T-helper 1 cell (primary cell): ENCODE measurements around the gene CXorf58.

ENCODE experiments used
- DNase-seq, 5 donors: peaks; one replicate each; pipeline ENCODE4 v3.0.0-alpha.2; 2012 to 2020

The CXorf58 gene

DNA sequence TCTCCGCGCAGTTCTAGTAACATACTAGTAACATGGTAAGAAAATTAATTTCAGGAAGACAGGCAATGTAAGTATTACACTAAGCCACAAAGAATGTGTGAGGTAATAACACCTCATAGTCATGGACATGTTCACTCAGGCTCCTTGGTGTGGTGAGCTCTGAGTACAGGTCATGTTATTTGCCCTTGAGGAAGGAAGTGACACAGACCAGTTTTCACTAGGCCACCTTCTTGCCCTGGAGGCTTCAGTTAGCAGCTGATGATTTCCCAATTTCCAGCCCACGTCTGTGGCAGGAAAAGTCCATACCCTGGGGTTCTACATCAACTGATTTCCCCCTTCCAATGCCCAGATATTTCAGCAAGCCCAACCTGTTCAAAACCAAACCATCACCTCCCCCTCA, 6.7 kb upstream of the CXorf58 start:
- peak in 1 of 5 donors; percentile 23 for DNase-seq

DNA sequence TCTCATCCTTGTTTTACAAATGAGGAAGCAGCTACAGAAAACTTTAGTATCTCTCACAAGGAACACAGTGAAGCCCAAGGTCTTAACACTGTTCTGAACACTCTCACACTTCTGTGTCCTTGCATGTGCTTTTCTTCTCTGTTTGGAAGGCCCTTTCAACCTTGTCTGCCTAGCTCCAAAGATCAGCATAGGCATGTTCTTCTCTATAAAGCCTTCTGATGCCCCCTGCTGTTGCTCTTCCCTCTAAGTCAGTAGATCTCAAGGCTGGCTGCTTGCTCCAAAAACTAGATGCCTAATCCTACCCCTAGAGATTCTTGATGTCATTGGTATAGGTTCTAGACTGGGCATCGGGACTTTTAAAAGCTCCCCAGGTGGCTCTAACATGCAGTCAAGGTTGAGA, 6.0 kb upstream of the CXorf58 start:
- peak in 2 of 5 donors; percentile 4 to 62 for DNase-seq

DNA sequence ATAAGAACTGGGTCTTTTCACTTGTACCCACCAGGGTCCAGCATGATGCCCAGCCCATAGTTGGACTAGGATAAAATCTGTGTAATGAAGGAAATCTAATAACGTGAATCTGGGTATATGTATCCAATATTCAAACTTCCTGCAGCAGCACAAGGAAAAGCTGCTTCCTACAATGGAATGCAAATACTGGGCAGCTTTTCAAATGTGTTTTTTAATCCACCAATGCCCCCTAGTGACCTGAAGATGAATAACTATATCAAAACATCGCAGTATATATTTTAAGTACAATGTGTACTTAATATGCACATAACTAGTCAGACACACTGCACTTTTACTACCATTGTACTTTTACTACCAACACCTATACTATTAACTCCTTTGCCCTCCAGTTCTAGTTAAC, 5.4 kb upstream of the CXorf58 start:
- peak in 1 of 5 donors; percentile 33 for DNase-seq

DNA sequence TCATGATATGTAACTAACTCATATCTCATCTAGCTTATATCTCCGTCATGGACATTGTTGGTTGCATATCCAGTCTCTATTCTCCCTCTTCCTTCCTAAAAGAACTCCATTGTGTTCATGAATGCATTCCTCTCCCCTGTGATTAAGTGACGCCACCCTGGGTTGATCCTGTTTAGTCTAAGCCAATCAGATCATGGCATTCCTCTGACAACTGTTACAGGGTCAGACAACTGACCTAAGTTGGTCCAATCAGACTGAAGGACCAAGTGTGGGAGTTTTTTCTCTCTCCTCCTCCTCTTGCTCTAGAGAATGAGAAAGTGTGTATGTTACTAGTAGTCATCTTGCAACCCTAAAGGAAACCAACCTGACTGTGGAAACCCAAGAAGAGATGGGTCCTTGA, 3.7 kb upstream of the CXorf58 start:
- no peak for DNase-seq

DNA sequence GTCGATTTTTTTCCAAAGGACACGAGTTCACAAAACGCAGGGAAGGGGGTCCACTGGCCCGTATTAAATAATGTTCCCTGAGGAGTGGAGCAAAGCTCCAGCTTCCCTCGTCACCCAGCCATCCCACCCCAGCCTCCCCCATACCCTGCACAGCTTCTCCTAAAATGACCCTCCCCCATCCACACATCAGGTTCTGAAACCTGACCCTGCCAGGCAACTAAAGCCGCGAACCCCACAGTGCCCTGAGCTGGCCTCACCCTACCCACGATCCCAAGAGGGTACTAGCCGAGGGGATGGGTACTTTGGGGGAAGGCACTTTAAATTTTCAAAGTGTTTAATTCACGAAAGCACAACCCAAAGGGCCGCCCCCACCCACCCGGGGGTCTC, 702 bp upstream of the CXorf58 start:
- DNase-seq = peak in 1 of 5 donors; percentile 0

DNA sequence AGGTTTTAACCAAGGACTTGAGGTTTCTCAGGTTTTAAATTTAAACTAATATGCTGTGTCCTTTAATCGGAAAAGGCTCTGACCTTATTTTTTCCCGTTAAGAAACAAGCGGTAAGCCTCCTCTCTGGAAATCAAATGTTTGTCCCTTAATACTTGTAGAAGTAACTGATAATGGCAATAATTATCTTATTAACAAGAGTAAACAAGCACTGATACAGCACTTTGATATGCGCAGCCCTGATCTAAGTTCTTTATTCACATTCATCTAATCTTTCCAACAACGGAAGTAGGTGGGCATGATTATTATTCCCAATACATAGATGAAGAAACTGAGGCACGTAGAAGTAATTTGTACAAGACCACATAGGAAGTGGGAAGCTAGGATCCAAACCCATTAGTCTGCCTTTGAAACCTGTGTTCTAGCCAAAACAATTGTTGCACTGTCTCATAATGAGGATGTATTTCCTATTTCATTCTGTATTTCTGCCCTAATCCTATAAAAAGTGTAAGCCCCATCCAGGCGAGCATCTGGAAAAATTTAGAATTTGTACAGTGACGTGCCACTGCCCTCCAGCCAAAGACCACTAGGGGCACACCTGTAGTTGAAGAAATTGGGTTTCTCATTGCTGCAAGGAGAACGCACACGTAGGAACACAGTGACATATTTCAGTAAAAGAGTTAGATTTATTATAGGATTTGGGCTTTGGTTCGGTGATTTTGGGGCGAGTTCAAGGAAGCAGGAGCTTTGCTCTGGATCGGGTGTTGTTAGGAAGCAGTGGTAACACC, 606 bp downstream of the CXorf58 start:
- DNase-seq = no peak

DNA sequence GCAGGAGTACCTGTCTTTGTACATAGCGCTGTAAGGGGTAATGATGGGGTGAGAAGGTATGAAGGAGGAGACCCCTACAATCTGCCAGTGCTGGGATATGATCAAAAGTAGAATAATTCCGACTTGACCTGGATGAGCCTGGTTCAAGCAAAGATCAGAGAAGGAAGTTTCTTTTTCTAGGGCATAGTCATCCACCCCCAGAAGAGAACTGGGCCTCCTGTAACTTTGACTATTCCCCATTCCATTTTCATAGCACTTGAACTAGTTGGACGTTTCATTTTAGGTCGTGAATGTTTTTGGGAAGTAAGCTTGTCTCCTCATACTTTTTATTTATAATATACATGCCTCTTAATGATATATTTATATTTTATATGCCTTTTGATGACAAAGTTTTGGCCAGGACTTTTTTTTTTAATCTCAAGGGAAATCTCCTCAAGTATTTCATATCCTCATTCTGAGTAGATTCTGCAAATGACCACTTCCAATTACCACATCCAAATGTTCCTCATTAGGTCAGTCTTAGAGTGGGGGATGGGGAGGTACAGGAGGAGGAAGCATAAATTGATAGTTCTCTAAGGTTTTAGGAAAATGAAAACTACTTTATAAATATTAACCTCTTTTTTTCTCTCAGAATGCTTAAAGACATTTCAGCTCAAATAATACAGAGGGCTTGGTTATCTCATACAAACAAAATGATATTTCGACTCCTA, 3.5 kb downstream of the CXorf58 start:
- DNase-seq = no peak

DNA sequence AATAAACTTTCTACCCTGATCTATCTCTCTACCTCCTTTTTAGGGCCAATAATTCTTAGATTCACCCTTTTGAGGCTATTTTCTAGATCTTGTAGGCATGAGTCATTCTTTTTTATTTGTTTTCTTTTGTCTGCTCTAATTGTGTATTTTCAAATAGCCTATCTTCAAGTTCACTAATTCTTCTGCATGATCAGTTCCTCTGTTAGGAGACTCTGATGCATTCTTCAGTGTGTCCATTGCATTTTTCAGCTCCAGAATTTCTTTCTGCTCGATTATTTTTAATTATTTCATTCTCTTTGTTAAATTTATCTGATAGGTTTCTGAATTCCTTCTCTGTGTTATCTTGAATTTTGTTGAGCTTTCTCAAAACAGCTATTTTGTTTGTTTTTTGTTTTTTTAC, 11.3 kb downstream of the CXorf58 start:
- DNase-seq = no peak

DNA sequence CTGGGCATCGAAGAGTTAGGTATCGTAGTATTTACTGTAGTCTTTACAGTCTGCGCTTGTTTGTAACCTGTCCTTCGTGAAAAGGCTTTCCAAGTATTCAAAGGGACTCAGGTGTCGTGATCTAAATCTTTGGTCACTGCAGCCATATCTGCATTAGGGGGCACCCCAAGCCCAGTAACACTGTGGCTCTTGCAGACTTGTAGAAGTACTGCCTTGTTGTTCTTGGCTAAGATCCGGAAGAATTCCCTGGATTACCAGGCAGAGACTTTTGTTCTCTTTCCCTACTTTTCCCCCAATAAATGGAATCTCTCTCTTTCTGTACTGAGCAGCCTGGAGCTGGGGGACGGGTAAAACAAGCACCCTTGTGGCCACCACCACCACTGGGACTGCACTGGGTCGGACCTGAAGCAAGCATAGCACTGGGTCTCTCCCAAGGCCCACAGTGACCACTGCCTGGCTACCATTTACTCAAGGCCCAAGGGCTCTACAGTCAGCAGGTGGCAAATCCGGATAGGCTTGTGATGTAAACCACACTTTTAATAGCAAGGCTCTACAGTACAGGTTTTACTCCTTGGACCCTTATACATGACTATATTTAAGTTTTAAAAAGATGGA, 12.0 kb downstream of the CXorf58 start:
- DNase-seq = no peak

DNA sequence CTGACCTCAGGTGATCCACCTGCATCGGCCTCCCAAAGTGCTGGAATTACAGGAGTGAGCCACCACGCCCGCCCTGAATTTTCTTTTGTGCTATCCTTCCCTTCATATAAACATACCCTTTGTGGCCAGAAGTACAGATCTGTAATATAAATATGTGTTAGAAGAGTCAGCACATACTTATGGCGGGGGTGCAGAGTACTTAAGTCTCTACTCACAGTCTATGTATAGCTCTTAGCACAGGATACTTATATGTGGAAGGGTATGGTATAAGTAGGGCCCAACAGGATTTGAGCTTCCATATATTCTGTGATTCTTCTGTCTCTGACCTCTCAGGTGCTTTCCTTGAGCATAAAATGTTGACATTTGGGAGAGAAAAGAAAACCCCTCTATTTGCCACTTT, 18.2 kb downstream of the CXorf58 start:
- DNase-seq = no peak

DNA sequence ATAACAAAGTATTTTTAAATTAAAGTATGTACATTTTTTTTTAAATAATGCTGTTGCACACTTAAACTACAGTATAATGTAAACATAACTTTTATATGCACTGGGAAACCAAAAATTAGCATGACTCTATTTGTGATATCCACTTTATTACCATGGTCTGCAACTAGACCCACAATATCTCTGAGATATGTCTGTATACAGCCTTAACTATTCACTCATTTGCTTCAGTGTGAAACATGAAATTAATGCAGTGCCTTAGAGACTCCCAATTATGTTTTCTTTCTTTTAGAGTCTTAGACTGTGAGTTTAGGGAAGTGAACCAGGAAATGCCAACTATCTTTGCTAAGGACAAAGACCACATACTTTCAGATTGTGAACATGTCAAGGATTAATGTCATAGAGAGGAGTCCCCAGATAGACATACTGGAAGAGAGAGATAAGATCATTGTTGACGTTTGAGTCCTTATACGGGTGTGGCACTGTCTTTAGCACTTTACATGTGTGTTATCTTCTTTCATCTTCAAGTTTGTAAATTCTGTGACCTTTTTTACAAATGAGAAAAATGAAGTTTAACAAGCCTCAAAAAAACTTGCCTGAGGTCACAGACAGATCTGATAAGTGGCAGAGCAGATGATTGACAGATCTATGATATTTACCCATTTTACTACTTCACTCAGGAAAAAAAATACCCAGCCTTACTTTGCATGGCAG, 23.2 kb downstream of the CXorf58 start:
- peak in 1 of 5 donors; percentile 48 for DNase-seq

DNA sequence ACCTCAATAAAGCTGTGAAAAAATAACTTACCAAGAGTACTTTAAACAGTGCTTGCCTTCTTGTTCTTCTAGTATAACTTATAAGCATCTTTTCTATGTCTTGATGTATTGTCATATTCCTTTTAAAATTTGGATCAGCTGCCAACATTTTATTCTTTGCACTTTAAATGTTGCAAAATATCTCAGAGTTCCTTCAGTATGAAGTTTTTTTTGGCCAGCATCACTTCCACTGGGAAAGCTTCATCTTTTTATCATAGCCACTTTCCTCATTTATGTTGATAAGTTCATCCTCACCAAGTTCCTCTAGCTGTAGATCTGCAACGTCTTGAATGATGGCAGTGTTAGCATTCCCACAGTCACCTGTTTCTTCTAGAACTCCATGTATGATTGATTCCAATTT, 24.2 kb downstream of the CXorf58 start:
- no peak for DNase-seq

DNA sequence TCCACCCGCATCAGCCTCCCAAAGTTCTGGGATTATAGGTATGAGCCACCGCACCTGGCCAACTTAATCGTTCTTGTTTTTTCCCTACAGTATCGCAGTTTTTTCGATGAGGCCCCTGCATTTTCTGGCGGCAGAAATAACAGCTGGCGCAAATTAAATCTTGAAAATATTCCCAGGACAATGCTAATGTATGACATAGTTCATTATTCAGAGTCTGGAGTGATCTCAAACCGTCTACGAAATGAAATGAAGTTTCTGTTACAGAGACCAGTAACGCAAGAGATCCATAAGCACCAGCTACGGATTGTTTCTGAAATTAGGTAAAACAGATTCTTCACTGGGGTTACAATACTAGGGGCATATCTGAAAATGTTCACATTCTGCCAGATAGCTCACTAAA, 27.3 kb downstream of the CXorf58 start:
- no peak for DNase-seq

DNA sequence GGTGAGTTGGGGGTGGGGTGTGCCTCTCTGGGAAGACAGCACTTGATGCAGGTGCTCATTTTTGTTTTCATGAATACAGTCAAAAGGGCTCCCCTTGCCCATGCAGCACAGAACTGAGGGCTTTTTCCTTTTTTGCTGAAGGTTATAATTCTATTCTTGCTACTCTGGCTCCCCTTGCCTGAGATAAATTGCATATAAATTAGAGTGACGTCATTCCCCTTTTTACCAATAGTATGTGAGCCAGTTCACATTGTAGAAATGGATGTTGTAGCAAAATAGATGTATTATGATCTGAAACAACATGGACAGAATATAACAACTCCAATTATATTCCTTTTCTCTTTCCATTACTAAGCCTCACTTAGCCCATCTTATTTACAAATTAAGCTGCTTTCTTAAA, 28.4 kb downstream of the CXorf58 start:
- no peak for DNase-seq

DNA sequence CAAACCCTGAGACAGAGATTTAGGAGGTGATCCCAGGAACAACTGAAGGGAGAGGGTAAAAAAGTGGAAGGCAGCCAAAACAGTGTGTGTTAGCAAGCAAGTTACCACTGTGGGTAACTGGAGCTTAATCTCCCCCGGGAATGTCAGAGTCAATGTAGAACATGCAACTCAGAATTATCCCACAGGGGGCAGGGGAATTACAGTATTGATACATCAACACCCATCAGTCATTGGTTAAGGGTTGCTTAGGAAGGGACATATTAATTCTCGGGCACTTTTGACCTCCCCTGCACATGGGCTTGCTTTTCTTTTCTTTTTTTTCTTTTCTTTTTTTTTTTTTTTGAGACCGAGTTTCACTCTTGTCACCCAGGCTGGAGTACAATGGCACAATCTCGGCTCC, 29.3 kb downstream of the CXorf58 start:
- DNase-seq = no peak

DNA sequence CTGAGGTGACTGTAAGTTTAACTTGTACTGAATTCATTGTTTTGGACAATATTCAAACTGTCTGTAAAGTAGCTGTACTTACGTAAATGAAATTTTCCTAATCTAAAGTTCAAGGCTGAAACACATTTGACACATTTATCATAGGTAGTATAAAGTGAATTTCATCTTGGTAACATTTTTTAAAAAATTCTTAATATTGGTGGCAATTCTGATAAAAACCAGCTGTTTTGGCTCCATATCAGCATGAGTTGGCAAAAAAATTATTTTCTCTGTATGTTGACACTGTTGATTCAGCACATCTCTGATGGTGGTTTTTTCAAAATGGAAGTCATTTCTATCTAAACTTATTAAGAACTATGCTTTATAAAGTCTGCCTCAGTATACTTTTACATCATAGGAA, 30.9 kb downstream of the CXorf58 start:
- DNase-seq = no peak

DNA sequence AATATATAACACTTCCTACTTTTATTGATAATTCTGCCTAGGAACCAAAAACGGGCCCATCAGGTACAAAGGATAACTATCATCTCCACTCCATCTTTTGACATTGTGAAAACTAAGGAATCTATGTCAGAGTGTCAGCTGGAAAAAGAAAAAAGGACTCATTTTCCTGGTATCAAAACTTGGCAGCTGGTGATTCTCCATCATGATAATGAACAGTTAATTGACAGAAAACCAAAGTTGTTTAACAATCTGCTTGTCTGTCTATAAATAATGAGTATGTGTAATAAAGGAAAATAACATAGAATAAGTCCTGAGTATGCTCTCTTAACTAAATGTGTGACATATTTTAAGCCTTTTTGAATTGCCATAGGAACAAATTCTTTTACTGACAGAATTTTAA, 31.4 kb downstream of the CXorf58 start:
- DNase-seq = no peak

DNA sequence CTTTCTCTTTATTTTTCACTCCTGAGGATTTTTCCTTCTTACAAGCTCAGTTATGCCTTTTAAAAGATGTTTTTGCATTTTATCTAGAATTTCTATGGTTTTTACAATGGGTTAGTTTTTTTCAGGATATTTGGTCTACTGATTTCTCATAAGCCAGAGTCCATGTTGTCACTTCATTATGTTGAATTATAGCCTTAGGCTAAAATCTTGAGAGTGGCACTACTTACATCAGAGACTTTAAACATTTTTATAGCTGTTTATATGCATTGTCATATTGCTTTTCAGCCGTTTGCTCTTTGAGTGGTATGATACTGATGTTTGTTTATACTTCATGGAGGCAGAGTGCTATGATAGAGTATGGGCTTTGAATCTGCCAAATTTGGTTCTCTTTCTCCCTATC, 36.4 kb downstream of the CXorf58 start:
- no peak for DNase-seq

DNA sequence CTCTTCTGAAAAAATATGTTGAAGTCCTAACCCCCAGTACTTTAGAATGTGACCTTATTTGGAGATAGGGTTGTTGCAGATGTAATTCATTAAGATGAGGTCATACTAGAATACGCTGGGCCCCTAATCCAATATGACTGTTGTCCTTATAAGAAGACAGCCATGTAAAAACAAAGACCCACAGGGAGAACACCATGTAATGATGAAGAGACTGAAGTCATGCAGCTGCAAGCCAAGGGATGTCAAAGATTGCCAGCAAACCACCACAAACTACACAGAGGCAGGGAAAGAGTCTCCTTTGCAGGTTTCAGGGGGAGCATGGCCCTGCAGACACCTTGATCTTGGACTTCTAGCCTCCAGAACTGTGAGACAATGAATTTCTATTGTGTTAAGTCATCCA, 37.4 kb downstream of the CXorf58 start:
- DNase-seq = no peak

DNA sequence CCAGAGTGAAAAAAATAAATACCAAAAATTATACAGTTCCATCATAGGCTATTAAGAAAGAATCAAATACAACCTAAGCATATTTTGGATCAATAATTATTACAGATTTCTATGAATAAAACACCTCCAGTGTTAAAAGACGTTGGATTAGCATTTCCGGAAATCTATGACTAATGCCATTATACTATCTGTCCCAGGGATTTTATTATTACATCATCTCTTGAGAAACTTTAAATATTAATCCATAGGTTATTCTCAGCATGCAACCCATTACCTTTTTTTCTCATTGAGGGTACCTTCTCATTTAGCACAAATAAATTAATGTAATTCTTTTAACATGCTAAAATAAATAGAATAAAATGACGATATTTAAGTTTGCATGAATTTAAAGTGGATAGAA, 44.6 kb downstream of the CXorf58 start:
- DNase-seq = no peak

DNA sequence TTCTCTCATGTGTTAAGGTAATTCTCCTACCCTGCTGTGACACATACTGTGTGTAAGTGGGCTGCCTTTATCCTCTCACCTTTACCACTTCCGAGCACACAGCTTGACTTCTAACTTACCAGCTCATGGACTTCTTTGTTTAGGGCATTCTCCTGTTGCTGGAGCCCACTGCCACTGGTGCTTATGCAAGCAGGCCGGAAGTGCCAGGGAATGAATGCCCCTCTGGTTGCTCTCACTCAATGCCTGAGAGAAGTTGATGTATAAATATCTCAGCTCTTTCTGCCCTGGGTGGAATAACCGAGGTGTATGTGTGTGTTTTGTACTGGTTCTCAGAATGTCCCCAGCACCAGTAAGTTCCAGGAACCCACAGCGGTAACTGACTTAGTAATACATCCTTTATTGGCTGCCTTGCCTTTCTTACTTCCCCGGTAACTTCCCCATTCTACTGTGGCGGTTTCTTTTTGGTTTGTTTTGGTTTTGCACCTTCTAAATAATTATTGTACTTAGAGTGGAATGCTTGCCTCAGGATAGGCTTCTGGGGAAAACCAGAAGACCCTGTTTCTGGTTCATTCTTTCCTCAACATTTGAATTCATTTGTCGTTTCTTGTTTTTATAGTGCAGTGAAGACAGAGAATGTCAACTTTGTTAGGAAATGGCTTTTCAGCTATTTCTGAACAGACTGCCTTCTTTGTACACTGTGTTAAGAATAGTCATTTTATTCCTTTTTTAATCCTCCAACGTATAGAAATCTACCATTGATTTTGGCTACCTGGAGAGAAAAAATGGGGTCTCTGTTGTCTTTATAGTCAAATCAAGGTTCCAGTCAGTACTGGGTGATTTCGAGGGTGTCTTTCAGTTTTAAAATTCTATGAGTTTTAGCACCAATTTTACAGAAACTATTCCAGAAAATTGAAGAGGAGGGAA, 45.4 kb downstream of the CXorf58 start:
- DNase-seq = peak in 4 of 5 donors; percentile 4 to 82 (median 10)

DNA sequence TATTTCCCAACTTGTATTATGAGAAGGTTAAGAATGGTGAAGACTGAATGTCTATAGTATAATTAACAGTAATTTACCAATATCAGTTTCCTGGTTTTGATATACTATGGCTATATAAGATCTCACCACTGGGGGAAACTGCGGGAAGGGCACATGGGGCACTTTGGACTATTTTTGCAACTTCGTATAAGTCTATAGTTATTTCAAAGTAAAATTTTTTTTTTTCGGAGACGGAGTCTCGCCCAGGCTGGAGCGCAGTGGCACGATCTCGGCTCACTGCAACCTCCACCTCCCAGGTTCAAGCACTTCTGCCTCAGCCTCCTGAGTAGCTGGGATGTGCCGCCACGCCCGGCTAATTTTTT, 46.1 kb downstream of the CXorf58 start:
- DNase-seq = peak in 1 of 5 donors; percentile 16
